ENCODE data around the gene TMEM255B.
"Not testable (repeated sequence)": the region's sequence is repeated elsewhere in the genome, so short reads cannot be mapped to it uniquely, and the experiment has no call there.

GRCh38 chr13:113789931-113790330 is 30.9 kb downstream of the TMEM255B start:
- not testable (repeated sequence) for TF ChIP-seq CTCF, EP300, POLR2A, POLR2AphosphoS5 (IDR thresholded peaks at IDR 0.05)
